COLO668 (cell line): ENCODE measurements around the gene VWA5B2.

Source experiments
- DNase-seq: peaks from one replicate; lab custom pipeline; 2025; ENCODE audit not compliant: unreplicated experiment; lab: John Stamatoyannopoulos, UW

VWA5B2 gene

DNA sequence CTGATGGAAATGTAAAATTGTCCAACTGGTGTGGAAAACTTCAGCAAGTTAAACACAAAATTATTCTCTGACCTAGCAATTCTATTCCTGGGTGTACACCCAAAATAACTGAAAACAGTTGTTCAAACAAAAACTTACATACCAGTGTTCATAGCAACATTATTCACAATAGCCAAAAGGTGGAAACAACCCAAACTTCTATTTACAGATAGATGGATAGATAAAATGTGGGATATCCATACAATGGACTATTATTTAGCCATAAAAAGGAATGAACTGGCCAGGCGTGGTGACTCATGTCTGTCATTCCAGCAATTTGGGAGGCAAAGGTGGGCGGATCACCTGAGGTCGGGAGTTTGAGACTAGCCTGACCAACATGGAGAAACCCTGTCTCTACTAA lies 6.9 kb upstream of the VWA5B2 start:
- no peak for DNase-seq

DNA sequence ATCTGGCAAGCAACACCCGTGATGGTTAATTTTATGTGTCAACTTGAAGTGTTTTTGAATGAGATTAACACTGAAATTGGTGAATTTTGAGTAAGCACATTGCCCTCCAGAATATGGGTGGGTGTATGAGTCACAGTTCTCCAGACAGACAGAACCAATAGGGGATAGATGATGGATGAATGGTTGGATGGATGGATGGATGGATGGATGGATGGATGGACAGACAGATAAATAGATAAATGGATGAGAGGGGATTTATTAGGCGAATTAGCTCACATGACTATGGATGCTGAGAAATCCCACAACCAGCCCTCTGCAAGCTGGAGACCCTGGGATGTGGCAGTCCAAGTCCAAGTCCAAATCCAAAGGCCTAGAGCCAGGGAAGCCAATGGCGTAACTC lies 5.4 kb upstream of the VWA5B2 start:
- DNase-seq: no peak

DNA sequence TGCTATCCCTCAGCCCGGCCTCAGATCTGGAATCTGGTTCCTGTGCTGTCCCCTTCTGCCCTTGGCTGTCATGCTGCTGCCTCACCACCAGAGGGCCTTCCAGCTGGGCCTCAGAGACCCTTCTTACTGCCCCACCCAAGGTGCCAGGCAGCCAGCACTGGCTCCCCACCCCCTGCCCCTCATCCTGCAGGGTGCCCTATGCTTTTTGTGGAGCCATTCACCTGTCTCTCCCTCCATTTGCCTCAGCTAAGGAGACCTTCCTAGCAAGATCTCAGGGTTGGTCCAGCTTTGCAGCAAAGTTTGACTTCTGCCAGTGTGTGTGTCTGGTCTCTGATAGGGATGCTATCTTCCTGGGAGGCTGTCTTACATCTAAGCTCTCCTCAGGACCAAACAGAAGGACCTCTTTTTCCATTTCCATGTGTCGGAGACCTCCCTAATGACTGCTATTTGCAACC lies 1.9 kb upstream of the VWA5B2 start:
- peak; percentile 27 for DNase-seq

DNA sequence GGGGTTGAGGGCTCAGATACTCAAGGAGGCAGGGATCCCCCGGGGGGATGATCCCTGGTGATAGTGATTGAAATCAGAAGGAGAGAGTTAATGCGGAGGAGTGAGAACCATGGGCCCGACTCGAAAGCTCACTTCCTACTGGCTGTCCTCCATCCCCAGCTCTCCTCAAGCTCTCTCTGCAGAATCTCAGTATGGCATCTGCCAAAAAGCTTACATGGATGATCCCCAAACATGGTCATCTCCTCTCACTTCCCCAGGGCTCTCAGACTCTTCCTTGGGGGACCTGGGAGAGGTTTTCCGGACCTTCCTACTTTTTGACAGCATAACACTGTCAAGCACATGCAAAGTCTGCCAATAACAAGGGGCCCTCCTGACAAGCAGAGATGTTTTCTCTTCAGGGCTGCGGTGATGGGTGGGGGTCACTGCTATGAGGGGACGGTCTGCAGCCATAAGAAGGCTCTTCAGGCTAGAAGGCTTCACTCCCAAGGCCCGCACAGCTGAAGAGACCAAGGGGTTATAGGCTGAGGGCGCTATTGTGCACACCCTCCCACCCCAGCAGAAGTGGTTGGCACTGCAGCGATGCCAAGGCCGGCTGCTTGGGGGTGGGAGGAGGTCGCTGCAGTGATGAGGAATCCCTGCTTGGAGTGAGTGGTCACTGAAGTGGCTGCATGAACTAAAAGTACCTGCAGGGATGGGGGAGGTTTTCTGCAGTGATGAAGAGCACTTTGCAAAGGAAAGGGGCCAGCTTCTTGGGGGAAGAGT lies 828 bp upstream of the VWA5B2 start:
- no peak for DNase-seq

DNA sequence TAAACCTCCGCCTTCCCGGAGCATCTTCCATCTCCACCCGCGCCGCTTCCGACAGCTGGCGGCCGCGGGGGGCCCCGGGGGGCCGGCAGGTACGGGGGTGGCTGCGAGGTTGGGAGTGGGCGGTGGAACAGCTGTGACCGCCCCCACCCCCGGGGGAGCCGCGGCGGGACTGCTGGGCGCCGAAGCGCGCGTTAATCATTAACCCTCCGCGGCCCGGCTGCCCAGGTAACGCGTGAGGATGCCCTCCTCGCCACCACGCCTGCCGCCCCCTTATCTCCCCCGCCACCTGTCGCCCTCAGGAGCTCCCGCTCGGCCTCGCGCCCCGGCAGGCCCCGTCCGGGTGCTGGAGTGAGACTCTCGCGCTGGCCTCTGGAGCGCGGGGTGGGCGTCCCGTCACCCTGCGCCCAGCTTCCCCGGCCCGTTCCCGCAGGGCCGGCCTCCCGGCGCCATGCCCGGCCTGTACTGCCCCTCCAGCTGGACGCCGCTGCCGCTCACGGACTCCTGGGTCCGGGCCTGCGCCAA lies 757 bp downstream of the VWA5B2 start:
- DNase-seq: peak; percentile 85

DNA sequence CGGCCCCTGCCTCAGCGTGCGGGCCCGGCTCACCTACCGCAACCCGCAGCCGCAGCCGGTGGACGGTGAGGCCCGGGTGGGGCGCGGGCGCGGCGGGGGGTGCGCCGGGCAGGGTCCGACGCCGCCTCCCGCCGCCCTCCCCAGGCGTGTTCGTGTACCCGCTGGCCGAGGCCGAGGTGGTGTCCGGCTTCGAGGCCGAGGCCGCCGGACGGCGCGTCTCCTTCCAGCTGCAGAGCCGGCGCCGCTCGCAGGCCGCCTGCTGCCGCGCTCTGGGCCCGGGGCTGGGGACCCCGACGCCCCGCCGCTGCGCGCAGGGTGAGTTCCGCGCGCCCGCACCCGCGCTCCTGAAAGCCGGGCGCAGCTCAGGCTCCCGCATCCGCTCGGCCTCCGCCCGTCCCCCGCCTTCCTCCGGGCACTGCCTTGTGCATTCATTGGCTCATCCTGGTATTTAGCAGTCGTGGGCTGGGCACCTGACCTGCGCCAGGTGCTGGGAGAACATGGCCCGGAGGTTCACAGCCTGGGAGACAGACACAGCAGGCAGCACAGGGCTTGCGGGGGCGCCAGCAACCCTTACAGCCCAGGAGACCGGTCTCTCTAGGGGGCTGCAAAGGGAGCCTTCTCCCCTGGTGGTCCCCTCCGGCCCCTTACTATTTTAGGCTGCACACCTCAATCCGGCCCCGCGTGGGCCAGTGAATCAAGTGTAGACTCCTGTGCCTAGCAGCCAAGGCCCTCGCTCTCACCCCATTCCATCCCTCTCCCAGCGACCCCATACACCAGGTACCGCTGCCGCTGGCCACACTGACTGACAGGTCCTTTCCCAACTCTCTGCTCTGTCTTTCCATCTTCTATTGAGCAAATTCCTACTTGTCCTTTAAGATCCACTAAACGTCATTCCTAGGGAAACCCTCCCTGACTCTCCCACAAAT lies 1.5 kb downstream of the VWA5B2 start:
- DNase-seq: peak; percentile 82

DNA sequence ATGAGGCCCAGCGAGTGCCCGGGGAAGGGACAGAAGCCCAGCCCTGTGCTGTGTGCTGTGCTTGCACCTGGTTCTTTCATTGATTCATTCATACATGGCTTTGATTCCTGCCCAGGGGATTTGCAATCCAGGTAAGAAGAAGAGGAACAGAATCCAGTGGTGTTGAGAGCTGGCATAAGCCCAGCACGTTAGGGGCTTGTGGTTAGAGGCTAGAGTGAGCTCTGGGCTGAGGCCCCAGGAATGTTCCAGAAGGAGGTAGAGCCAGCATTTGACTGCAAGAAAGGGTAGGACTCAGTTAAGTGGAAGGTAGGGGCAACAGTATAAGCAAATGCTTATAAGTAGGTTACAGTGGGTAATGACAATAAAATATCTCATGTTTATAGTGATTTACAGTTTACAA lies 2.3 kb downstream of the VWA5B2 start:
- DNase-seq: peak; percentile 3

DNA sequence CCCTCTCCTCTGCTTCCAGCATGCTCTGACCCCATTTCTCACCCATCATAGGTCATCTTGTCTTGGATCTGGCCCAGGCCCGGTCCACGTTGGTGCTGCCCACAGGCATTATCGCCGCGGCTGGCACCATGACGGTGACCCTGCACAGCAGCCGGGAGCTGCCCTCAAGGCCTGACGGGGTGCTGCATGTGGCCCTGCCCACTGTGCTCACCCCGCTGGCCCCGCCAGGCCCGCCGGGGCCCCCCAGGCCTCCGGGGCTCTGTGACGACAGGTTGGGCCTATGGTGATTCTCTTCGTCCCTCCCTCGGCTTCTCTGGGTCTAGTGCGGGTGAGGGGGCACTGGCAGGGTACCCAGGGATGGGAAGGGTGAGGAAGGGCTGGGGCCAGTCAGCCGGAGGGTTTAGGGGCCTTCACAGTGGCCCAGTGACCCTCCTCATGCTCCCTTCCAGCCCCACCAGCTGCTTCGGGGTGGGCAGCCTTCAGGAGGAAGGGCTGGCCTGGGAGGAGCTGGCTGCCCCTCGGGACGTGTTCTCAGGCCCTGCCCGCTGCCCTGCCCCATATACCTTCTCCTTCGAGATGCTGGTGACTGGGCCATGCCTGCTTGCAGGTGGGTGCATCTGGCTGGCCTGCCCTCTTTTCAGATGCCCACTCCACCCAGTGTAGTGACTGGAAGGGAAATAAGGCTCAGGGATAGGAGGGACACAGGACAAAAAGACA lies 3.9 kb downstream of the VWA5B2 start:
- DNase-seq: no peak

DNA sequence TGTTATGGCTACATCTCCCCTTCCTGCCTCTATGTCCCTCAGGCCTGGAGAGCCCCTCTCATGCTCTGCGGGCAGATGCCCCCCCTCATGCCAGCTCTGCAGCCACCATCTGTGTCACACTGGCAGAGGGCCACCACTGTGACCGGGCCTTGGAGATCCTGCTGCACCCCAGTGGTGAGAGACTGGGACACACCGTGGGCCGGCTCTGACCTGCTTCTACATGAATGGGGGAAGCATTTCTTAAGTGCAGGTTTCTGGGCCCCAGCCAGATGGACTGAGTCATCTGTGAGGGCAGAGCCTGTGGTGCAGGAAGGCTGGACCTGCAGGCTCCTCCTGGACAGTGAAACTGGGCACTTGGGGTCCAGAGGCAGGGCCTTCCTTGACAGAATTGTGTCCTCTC lies 4.8 kb downstream of the VWA5B2 start:
- DNase-seq: peak; percentile 2

DNA sequence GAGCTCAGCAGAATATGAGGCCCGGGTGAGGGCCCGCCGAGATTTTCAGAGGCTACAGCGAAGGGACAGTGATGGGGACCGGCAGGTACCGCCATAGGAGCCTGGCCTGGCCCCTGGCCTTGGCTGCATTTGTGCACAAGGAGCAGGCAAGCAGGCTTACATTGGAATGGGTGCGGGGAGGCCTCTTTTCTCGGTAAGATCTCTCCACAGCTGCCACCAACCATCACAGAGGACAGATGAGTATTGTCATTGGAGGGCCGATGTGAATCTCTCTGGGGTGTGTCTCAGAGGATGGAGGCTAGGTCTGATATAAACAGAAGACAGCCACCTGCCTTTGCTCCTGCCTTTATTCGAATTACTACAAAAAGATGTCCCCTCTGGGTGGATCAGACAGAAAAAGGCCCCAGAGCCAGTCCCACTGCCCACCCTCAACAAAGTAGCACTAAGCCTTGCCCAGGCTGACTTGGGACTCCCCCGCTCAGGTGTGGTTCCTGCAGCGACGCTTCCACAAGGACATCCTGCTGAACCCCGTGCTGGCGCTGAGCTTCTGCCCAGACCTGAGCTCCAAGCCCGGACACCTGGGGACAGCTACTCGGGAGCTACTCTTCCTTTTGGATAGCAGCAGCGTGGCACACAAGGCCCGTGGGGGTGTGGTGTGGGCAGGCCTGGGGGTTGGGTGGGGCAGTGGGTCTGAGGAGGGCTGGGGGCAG lies 5.4 kb downstream of the VWA5B2 start:
- DNase-seq: no peak

DNA sequence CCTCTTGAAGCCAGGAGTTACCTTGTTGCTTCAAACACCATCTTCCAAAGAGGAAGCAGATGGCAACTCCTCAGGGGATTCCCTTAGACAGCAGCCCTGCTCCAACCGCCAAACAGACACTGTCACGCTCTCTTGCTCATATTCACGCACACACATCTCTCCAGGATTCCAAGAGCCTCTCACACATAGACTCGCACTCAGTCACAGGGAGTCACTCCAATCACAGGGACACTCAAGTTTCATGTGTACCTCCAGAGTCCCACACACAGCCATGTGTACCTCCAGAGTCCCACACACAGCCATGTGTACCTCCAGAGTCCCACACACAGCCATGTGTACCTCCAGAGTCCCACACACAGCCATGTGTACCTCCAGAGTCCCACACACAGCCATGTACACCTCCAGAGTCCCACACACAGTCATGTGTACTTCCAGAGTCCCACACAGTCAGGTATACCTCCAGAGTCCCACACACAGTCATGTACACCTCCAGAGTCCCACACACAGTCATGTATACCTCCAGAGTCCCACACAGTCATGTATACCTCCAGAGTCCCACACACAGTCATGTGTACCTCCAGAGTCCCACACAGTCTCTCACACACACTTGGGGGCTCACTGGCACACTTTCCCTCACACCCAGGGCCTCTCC lies 6.1 kb downstream of the VWA5B2 start:
- no peak for DNase-seq

DNA sequence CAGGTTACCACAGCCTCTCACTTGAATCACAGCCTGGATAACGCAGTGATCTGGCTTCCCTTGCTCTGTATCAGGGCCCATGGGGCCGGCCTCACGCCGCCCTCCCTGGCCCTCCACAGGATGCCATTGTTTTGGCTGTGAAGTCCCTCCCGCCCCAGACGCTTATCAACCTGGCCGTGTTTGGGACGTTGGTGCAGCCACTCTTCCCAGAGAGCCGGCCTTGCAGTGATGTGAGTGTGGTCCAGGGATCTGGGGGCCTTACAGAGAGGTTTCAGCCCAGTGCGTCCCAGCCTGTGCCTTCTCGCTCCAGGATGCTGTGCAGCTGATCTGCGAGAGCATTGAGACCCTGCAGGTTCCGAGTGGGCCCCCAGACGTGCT lies 6.6 kb downstream of the VWA5B2 start:
- DNase-seq: no peak

DNA sequence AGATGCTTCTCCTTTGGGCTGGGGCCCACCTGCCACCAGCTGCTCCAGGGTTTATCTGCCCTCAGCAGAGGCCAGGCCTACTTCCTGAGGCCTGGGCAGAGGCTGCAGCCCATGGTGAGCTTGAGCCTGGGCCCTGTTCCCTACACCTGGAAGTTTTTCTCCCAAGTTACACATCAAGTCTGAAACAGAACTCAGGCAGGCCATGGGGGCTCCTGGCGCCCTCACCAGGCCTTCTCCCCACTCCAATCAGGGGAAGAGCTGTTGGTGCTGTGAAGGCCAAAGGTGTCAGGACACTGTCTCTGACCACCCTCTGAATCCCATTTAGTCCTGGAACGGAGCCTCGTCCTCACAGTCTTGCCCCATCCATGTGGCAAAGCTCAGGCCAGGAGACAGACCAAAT lies 7.3 kb downstream of the VWA5B2 start:
- no peak for DNase-seq

DNA sequence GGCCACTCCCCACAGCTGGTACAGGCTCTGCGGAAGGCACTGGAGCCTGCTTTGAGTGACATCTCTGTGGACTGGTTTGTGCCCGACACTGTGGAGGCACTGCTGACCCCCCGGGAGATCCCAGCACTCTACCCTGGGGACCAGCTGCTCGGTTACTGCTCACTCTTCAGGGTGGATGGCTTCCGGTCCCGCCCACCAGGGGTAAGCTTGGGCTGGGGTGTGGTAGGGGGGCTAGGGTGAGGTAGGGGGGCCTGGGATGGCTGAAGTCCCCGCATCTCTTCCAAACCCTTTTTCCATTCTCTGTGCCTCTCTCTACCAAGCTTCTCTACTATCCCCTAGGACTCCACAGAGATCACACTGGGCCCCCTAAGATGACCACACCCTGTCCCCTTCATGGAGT lies 7.8 kb downstream of the VWA5B2 start:
- no peak for DNase-seq

DNA sequence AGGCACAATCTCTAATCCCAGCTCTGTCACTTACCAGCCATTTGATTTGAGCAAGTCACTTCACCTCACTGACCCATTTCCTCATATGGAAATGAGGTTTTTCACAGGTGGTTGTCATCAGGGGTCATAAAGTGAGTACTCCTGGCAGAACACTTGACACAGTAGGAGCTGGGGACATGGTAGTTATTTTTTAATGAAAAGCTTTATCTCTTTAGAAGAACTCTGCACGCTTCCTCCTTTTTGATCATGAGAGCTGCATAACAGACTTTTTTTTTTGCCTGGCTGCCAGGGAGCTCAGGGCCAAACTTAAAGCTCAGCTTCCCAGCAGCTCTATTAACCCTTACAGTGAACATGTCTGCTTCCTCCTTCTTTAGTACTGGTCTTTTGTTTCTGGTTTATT lies 8.4 kb downstream of the VWA5B2 start:
- no peak for DNase-seq

DNA sequence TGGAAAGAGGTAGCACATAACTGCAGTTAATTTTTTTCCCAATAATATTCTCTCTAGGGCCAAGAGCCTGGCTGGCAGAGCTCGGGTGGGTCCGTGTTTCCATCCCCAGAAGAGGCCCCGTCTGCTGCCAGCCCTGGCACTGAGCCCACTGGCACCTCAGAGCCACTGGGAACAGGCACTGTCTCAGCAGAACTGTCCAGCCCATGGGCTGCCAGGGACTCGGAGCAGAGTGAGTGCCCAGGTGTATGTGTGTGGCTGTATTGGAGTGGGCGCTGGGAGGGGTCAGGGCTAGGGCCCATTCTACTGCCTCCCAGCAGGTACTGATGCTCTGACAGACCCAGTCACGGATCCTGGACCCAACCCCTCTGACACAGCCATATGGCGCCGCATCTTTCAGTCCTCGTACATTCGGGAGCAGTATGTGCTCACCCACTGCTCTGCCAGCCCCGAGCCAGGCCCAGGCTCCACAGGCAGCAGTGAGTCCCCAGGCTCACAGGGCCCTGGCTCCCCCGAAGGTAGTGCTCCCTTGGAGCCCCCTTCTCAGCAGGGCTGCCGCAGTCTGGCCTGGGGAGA lies 8.9 kb downstream of the VWA5B2 start:
- no peak for DNase-seq

DNA sequence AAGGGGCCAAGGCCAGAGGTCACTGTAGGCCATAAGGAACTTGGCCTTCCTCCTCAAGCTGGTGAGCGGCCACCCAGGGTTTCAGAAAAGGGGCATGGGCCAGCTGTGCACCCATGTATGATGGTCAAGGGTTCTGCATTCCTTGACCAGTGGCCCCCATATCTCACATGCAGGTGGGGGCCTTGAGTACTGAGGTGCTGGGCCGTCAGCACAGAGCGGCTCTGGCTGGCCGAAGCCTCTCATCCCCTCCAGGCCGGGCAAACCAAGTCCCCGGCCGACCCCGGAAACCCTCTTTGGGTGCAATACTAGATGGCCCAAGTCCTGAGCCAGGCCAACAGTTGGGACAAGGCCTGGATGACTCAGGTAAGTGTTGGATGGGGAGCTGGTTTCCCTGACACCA lies 9.8 kb downstream of the VWA5B2 start:
- no peak for DNase-seq

DNA sequence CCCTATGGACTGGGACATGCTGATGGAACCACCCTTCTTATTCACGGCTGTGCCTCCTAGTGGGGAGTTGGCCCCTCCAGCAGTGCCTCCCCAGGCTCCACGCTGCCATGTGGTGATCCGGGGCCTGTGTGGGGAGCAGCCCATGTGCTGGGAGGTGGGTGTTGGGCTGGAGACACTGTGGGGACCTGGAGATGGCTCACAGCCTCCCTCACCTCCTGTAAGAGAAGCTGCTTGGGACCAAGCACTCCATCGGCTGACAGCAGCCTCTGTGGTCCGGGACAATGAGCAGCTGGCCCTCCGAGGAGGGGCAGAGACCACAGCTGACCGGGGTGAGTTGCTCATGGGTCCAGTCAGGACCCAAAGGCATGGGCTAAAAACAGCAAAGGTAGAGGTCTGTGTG lies 10.3 kb downstream of the VWA5B2 start:
- DNase-seq: no peak

DNA sequence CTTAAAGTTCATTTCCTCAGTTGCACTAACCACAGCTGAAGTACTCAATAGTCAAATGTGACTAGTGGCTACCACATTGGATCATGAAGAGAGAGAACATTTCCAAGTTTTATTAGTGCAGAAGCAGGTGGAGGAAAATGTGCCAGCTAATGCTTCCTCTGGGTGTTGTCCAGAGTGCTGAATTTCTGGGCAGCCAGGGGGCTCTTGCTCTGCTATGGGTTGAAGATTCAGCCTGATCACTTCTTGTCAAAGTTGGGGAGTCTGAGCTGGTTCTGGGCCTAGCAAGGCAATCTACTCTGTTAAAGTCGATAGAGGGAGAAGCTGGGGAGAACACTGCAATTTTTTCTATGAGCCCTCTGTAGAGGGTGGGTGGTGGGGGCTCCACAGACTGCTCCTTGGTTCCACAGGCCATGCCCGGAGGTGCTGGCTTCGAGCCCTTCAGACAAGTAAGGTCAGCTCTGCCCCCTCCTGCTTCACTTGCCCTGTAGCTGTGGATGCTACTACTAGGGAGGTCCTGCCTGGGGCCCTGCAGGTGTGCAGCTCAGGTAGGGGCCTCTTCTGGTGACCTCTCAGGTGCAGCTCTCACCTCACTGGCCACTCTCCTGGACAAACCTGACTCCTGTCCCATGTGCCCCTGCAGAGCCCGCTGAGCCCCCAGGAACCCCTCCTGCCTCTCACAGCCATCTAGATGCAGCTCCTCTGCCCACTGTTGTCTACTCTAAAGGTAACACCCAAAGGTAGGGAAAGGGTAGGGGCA lies 11.2 kb downstream of the VWA5B2 start:
- DNase-seq: no peak
